HCT116 (cell line): ENCODE measurements around the gene TAL1. TPM values are rescaled to one million over a fixed set of nuclear protein-coding genes. Genes with fewer than 3 reads are reported as not detected.

Experiments used
- ATAC-seq: fragments of 200-7000 bp; cut with Tn5 transposase; 2 replicates; pipeline ENCODE4 v1.9.1; 2020; ENCODE audit warnings: mild to moderate bottlenecking, moderate library complexity
- BruUV-seq: library from RNA; stranded (reverse); fragments of 400-500 nt; replicated peaks from 2 replicates; lab custom pipeline; 2021; lab: Mats Ljungman, UMichigan
- CTCF ChIA-PET: fragments of 300-600 bp; sonication (Branson Sonifier 250); formaldehyde crosslinking; loops from one replicate; lab custom pipeline; 2021; ENCODE audit warnings: antibody characterized with exemption; lab: Charles Lee
- POLR2A ChIA-PET: fragments of 300-600, 350-600 bp; sonication (Branson Sonifier 250); formaldehyde crosslinking; loops from one replicate; lab custom pipeline; 2021; ENCODE audit warnings: antibody characterized with exemption; lab: Charles Lee
- RAD21 ChIA-PET, 2 experiments: fragments of 300-600 bp; sonication (Branson Sonifier 250); formaldehyde crosslinking; loops; one replicate each; lab custom pipeline; 2023; ENCODE audit warnings: low total read pairs in 2 of 2; ENCODE audit not compliant: uncharacterized antibody in 2 of 2, unreplicated experiment in 2 of 2, low non-redundant PET in 1 of 2; lab: Charles Lee
- DNase-seq: peaks from one replicate; pipeline ENCODE4 v3.0.0-alpha.2; 2010; ENCODE audit warnings: low read depth, low spot score
- H2AFZ ChIP-seq: fragments of 200-600 bp; shearing (Covaris generic), sonication (generic); 2 replicates; pipeline ENCODE4 v1.6.1; 2017; ENCODE audit warnings: low read depth, mixed run types, mixed read lengths, antibody characterized with exemption, low read length; ENCODE audit not compliant: poor library complexity, severe bottlenecking
- H3K27ac ChIP-seq: 2 replicates; pipeline ENCODE4 v1.5.1; 2012; ENCODE audit warnings: low read depth, low read length
- H3K27me3 ChIP-seq: fragments of 200-600 bp; sonication (generic); 2 replicates; pipeline ENCODE4 v1.6.1; 2016; ENCODE audit warnings: mixed run types, low read length, mixed read lengths; ENCODE audit not compliant: insufficient read depth
- H3K36me3 ChIP-seq, 2 experiments: fragments of 200-500 bp in 1 of 2; fragments of 200-600 bp in 1 of 2; sonication (Bioruptor generic) in 1 of 2; sonication (generic) in 1 of 2; 2 replicates each; pipeline versions ENCODE4 v1.5.1 to v1.6.1; 2014 to 2016; ENCODE audit warnings: low read length in 2 of 2, inconsistent platforms in 1 of 2, mixed read lengths in 1 of 2, mixed run types in 1 of 2; ENCODE audit not compliant: insufficient read depth in 2 of 2, control insufficient read depth in 1 of 2
- H3K4me1 ChIP-seq, 2 experiments: fragments of 200-600 bp in 1 of 2; sonication (generic) in 1 of 2; 2 replicates each; pipeline versions ENCODE4 v1.5.1 to v1.6.1; 2012 to 2017; ENCODE audit warnings: low read length in 2 of 2, inconsistent platforms in 1 of 2, mild to moderate bottlenecking in 1 of 2, mixed read lengths in 1 of 2, mixed run types in 1 of 2, moderate library complexity in 1 of 2; ENCODE audit not compliant: insufficient read depth in 2 of 2, control insufficient read depth in 1 of 2
- H3K4me2 ChIP-seq: fragments of 200-600 bp; sonication (generic); 2 replicates; pipeline ENCODE4 v1.6.1; 2017; ENCODE audit warnings: mixed run types, low read length, mixed read lengths
- H3K4me3 ChIP-seq, 2 experiments: fragments of 200-600 bp in 1 of 2; sonication (generic) in 1 of 2; replicated peaks in 1 of 2; 2 replicates each; pipeline ENCODE4 v1.5.1; 2011 to 2016; ENCODE audit warnings: low read length in 2 of 2, control low read depth in 1 of 2, low read depth in 1 of 2, mild to moderate bottlenecking in 1 of 2, mixed read lengths in 1 of 2, mixed run types in 1 of 2
- H3K79me2 ChIP-seq: fragments of 200-600 bp; sonication (generic); 2 replicates; pipeline ENCODE4 v1.6.1; 2017; ENCODE audit warnings: mild to moderate bottlenecking, mixed run types, low read length, moderate library complexity, mixed read lengths; ENCODE audit not compliant: insufficient read depth
- H3K9ac ChIP-seq: fragments of 200-600 bp; sonication (generic); 2 replicates; pipeline ENCODE4 v1.6.1; 2016; ENCODE audit warnings: low read length, mixed read lengths
- H3K9me2 ChIP-seq: fragments of 200-600 bp; sonication (generic), shearing (Covaris generic); 2 replicates; pipeline ENCODE4 v1.6.1; 2017; ENCODE audit warnings: mixed run types, mild to moderate bottlenecking, moderate library complexity; ENCODE audit not compliant: insufficient read depth
- H3K9me3 ChIP-seq, 2 experiments: fragments of 200-500 bp in 1 of 2; fragments of 200-600 bp in 1 of 2; sonication (Bioruptor generic) in 1 of 2; sonication (generic) in 1 of 2; 2 replicates each; pipeline ENCODE4 v1.6.1; 2014 to 2017; ENCODE audit warnings: low read length in 2 of 2, mixed read lengths in 2 of 2, inconsistent platforms in 1 of 2, low read depth in 1 of 2, mild to moderate bottlenecking in 1 of 2, mixed run types in 1 of 2, moderate library complexity in 1 of 2; ENCODE audit not compliant: control insufficient read depth in 1 of 2, insufficient read depth in 1 of 2
- H4K20me1 ChIP-seq: fragments of 200-600 bp; sonication (generic), shearing (Covaris generic); 2 replicates; pipeline ENCODE4 v1.6.1; 2017; ENCODE audit warnings: mixed run types, mild to moderate bottlenecking, moderate library complexity; ENCODE audit not compliant: insufficient read depth
- EZH2 ChIP-seq: fragments of 200-600 bp; sonication (generic); IDR thresholded peaks from 2 replicates; pipeline ENCODE4 v1.6.1; 2017; ENCODE audit warnings: antibody characterized with exemption, mixed run types
- FOSL1 ChIP-seq: IDR thresholded peaks from 2 replicates; pipeline ENCODE4 v1.6.1; 2012; ENCODE audit warnings: low read depth
- MAX ChIP-seq: IDR thresholded peaks from 2 replicates; pipeline ENCODE4 v1.6.1; 2012
- POLR2A ChIP-seq: IDR thresholded peaks from 2 replicates; pipeline ENCODE4 v1.7.0; 2011; ENCODE audit warnings: borderline replicate concordance; ENCODE audit not compliant: insufficient read depth, insufficient read length; ENCODE audit errors: extremely low read depth
- RAD21 ChIP-seq: IDR thresholded peaks from 2 replicates; pipeline ENCODE4 v1.6.1; 2012; ENCODE audit warnings: low read depth, mild to moderate bottlenecking
- TCF7L2 ChIP-seq: IDR thresholded peaks from 2 replicates; pipeline ENCODE4 v1.7.0; 2011; ENCODE audit warnings: borderline replicate concordance, inconsistent platforms; ENCODE audit not compliant: insufficient read depth, insufficient read length; ENCODE audit errors: extremely low read depth
- ZFX ChIP-seq: fragments of 450-650 bp; IDR thresholded peaks from 2 replicates; pipeline ENCODE4 v1.6.1; 2017
- intact Hi-C: fragments of 100-400 bp; cut with micrococcal nuclease; formaldehyde crosslinking; loops from 2 replicates; pipeline ENCODE4 v1.10.0; 2022
- total RNA-seq: library from RNA; stranded (reverse); gene quantifications from one replicate; pipeline ENCODE4 v1.2.1, GENCODE V29; 2021; ENCODE audit not compliant: unreplicated experiment
- TF ChIP-seq, protein P1 (sequence below), 3 experiments: fragments of 200-600 bp in 1 of 3; sonication (generic) in 1 of 3; IDR thresholded peaks in 2 of 3; conservative IDR thresholded peaks in 1 of 3; 2 replicates each; pipeline ENCODE4 v1.5.1; 2012 to 2017; ENCODE audit warnings: low read depth in 2 of 3, low read length in 2 of 3, antibody characterized with exemption in 1 of 3, borderline replicate concordance in 1 of 3, control low read depth in 1 of 3, mild to moderate bottlenecking in 1 of 3, mixed read lengths in 1 of 3, mixed run types in 1 of 3, moderate library complexity in 1 of 3; ENCODE audit not compliant: insufficient read depth in 1 of 3

The TAL1 gene
- total RNA-seq, 1 experiment from 2014 or later = 0.05 TPM

DNA sequence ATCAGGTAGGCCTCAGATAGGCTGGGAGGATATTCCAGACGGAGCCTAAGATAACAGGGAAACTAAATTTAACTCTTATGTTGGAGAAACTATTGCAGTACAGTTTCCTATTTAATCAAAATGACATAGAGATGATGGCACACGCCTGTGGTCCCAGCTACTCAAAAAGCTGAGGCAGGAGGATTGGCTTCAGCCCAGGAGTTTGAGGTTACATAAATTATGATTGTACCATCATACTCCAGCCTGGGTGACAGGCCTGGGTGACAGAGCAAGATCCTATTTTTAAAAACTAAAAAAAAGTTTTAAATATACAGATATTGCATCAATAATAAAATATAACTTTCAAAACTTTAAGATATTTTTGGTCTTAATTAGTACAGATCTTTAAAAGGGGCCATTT is 25.2 kb upstream of the TAL1 start:
- intact Hi-C loops = no loop called here
- Histone ChIP-seq H3K4me2 (no peak overlapping the region), H3K27me3 (no peaks in the 10 kb centered on the region), H3K79me2 (peaks cover 7% of the 10 kb centered on the region), H3K4me3 (no peak overlapping the region), H2AFZ (no peak overlapping the region), H3K27ac (no peak overlapping the region), H3K4me1 (no peaks in the 10 kb centered on the region), H3K9me2 (no peaks in the 10 kb centered on the region), H4K20me1 (no peaks in the 10 kb centered on the region; the same call in none of the 2 replicates), H3K9ac (no peak overlapping the region), H3K36me3 (peaks cover 11 to 41% of the 10 kb centered on the region in 2 experiments; a peak in 3 of 4 replicates), H3K9me3 (no peaks in the 10 kb centered on the region)
- no peak for TF ChIP-seq MAX
- no peak for TF ChIP-seq EZH2
- TF ChIP-seq, protein P1, sequence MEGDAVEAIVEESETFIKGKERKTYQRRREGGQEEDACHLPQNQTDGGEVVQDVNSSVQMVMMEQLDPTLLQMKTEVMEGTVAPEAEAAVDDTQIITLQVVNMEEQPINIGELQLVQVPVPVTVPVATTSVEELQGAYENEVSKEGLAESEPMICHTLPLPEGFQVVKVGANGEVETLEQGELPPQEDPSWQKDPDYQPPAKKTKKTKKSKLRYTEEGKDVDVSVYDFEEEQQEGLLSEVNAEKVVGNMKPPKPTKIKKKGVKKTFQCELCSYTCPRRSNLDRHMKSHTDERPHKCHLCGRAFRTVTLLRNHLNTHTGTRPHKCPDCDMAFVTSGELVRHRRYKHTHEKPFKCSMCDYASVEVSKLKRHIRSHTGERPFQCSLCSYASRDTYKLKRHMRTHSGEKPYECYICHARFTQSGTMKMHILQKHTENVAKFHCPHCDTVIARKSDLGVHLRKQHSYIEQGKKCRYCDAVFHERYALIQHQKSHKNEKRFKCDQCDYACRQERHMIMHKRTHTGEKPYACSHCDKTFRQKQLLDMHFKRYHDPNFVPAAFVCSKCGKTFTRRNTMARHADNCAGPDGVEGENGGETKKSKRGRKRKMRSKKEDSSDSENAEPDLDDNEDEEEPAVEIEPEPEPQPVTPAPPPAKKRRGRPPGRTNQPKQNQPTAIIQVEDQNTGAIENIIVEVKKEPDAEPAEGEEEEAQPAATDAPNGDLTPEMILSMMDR (IDR thresholded peaks at IDR 0.05 in 2 of 3, conservative IDR thresholded peaks at IDR 0.05 in 1 of 3; ENCODE audit: borderline replicate concordance in 1 of 3, insufficient read depth in 1 of 3, low read depth in 2 of 3, low read length in 2 of 3) = no peak
- no peak for TF ChIP-seq POLR2A
- no peak for TF ChIP-seq FOSL1
- no peak for TF ChIP-seq TCF7L2
- BruUV-seq = no TSS peak
- ChIA-PET POLR2A (no interaction called here), CTCF (no interaction called here), RAD21 (no interaction called here)
- ATAC-seq = no peak
- no peak for DNase-seq

DNA sequence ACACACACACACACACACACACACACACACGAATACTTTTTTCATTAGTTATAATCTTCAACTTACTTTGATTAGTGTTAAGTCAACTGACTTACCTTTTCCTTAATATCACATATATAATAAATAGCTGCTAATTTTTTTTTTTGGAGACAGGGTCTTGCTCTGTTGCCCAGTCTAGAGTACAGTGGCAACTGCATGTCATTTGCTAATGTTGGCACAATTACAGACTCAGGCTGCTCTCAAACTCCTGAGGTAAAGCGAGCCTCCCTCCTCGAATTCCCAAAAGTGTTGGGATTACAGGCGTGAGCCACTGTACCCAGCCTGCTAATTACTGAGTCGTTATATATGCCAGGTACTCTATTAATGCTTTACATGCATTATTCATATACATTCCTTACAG is 20.8 kb upstream of the TAL1 start:
- Histone ChIP-seq H3K36me3 (peaks cover 7 to 16% of the 10 kb centered on the region in 2 experiments; a peak in 3 of 4 replicates), H2AFZ (no peak overlapping the region), H3K4me1 (no peaks in the 10 kb centered on the region), H3K27me3 (no peaks in the 10 kb centered on the region), H3K9me3 (no peaks in the 10 kb centered on the region), H3K79me2 (no peaks in the 10 kb centered on the region; the same call in 1 of the 2 replicates), H3K4me2 (no peak overlapping the region), H3K9ac (no peak overlapping the region), H3K4me3 (no peak overlapping the region), H3K27ac (no peak overlapping the region), H3K9me2 (no peaks in the 10 kb centered on the region), H4K20me1 (no peaks in the 10 kb centered on the region; the same call in 1 of the 2 replicates)
- ChIA-PET POLR2A (interaction anchor here (0.6 kb wide), 1 partner anchor 574 kb away, joined by 3 read pairs; no protein-coding TSS in a partner anchor), CTCF (no interaction called here), RAD21 (no interaction called here)
- no TSS peak for BruUV-seq
- no peak for ATAC-seq
- DNase-seq = no peak
- intact Hi-C loops = no loop called here
- TF ChIP-seq, protein P1 (IDR thresholded peaks at IDR 0.05 in 2 of 3, conservative IDR thresholded peaks at IDR 0.05 in 1 of 3; ENCODE audit: borderline replicate concordance in 1 of 3, insufficient read depth in 1 of 3, low read depth in 2 of 3, low read length in 2 of 3) = no peak
- TF ChIP-seq RAD21 (no peak), MAX (no peak), POLR2A (no peak), ZFX (no peak)
